Measurements from ENCODE around the gene DPP6.

DPP6 gene

GRCh38 chr7:154438571-154439367 lies 386.6 kb downstream of the DPP6 start:
- Histone ChIP-seq H3K27me3 (no peaks in the 10 kb centered on the region), H3K4me3 (ENCODE audit: low read depth, low read length) (no peak overlapping the region), H3K36me3 (no peaks in the 10 kb centered on the region), H3K4me1 (0 out of 2 replicates have a peak, but pooled peaks cover under 1% of the 10 kb centered on the region), H3K9me3 (no peaks in the 10 kb centered on the region)
- TF ChIP-seq CTCF (IDR thresholded peaks at IDR 0.05; ENCODE audit: low read depth, low read length): no peak
- no peak for DNase-seq

- TF ChIP-seq CTCF (IDR thresholded peaks at IDR 0.05; ENCODE audit: low read depth, low read length): no peak
- Histone ChIP-seq H3K4me1 (no peaks in the 10 kb centered on the region), H3K27me3 (no peaks in the 10 kb centered on the region), H3K9me3 (no peaks in the 10 kb centered on the region), H3K4me3 (ENCODE audit: low read depth, low read length) (no peak overlapping the region), H3K36me3 (no peaks in the 10 kb centered on the region)
- DNase-seq: no peak
These were observed 387.9 kb downstream of the DPP6 start for GRCh38 chr7:154440058-154440457.

- H3K4me3 ChIP-seq (ENCODE audit: low read depth, low read length): no peak overlapping the region
These were observed 388.5 kb downstream of the DPP6 start for GRCh38 chr7:154440651-154441050.

GRCh38 chr7:154441811-154442210 lies 389.6 kb downstream of the DPP6 start:
- Histone ChIP-seq H3K27me3 (no peaks in the 10 kb centered on the region), H3K36me3 (no peaks in the 10 kb centered on the region), H3K4me1 (no peaks in the 10 kb centered on the region), H3K9me3 (no peaks in the 10 kb centered on the region), H3K4me3 (ENCODE audit: low read depth, low read length) (no peak overlapping the region)
- no peak for DNase-seq
- TF ChIP-seq CTCF (IDR thresholded peaks at IDR 0.05; ENCODE audit: low read depth, low read length): no peak

More at GRCh38 chr7:154440651-154441050, 388.5 kb downstream of the DPP6 start:
- no peaks in the 10 kb centered on the region for H3K36me3 ChIP-seq
- H3K9me3 ChIP-seq: no peaks in the 10 kb centered on the region
- DNase-seq: no peak
- H3K27me3 ChIP-seq: no peaks in the 10 kb centered on the region
- TF ChIP-seq CTCF (IDR thresholded peaks at IDR 0.05; ENCODE audit: low read depth, low read length): no peak
- H3K4me1 ChIP-seq: no peaks in the 10 kb centered on the region

- Histone ChIP-seq H3K4me3 (ENCODE audit: low read depth, low read length) (no peak overlapping the region), H3K9me3 (no peaks in the 10 kb centered on the region), H3K27me3 (no peaks in the 10 kb centered on the region), H3K4me1 (no peaks in the 10 kb centered on the region), H3K36me3 (no peaks in the 10 kb centered on the region)
- no peak for TF ChIP-seq CTCF (IDR thresholded peaks at IDR 0.05; ENCODE audit: low read depth, low read length)
- no peak for DNase-seq
These were observed 390.7 kb downstream of the DPP6 start for GRCh38 chr7:154442939-154443338.

- no peak for DNase-seq
- Histone ChIP-seq H3K27me3 (no peaks in the 10 kb centered on the region), H3K4me3 (ENCODE audit: low read depth, low read length) (no peak overlapping the region), H3K36me3 (peaks cover 7% of the 10 kb centered on the region), H3K9me3 (no peaks in the 10 kb centered on the region), H3K4me1 (peaks cover 16% of the 10 kb centered on the region)
- TF ChIP-seq CTCF (IDR thresholded peaks at IDR 0.05; ENCODE audit: low read depth, low read length): no peak
These were observed 398.3 kb downstream of the DPP6 start for GRCh38 chr7:154450451-154450850.

Data from BE2C (cell line).